Calu3 (cell line): ENCODE data around the gene KCNN1. TPM values are rescaled to one million over a fixed set of nuclear protein-coding genes. Genes with fewer than 3 reads are reported as not detected.
"Not testable (repeated sequence)": the region's sequence is repeated elsewhere in the genome, so short reads cannot be mapped to it uniquely, and the experiment has no call there.

Source experiments
- BruUV-seq: library from RNA; stranded (reverse); fragments of 400-500 nt; replicated peaks from 2 replicates; lab custom pipeline; 2021; lab: Mats Ljungman, UMichigan
- CTCF ChIA-PET: fragments of 300-600 bp; sonication (Branson Sonifier 250); formaldehyde crosslinking; loops from one replicate; lab custom pipeline; 2022; ENCODE audit warnings: antibody characterized with exemption; lab: Charles Lee
- DNase-seq: peaks from one replicate; pipeline ENCODE4 v3.0.0; 2022
- H3K27ac Mint-ChIP-seq: one replicate; pipeline ENCODE4 v1.8.0; 2022; ENCODE audit warnings: mixed read lengths; ENCODE audit not compliant: unreplicated experiment
- H3K27me3 Mint-ChIP-seq: one replicate; pipeline ENCODE4 v1.8.0; 2022; ENCODE audit warnings: mixed read lengths; ENCODE audit not compliant: unreplicated experiment
- H3K36me3 Mint-ChIP-seq: one replicate; pipeline ENCODE4 v1.8.0; 2022; ENCODE audit warnings: mild to moderate bottlenecking, moderate library complexity, mixed read lengths; ENCODE audit not compliant: insufficient read depth, unreplicated experiment
- H3K4me1 Mint-ChIP-seq: one replicate; pipeline ENCODE4 v1.8.0; 2022; ENCODE audit warnings: mild to moderate bottlenecking, low read depth, mixed read lengths; ENCODE audit not compliant: unreplicated experiment
- H3K4me3 Mint-ChIP-seq: one replicate; pipeline ENCODE4 v1.8.0; 2022; ENCODE audit warnings: mild to moderate bottlenecking, low read depth, moderate library complexity, mixed read lengths; ENCODE audit not compliant: unreplicated experiment
- H3K9me3 Mint-ChIP-seq: one replicate; pipeline ENCODE4 v1.8.0; 2022; ENCODE audit warnings: low read depth, mixed read lengths; ENCODE audit not compliant: unreplicated experiment
- intact Hi-C: fragments of 100-400 bp; cut with micrococcal nuclease; formaldehyde crosslinking; loops from one replicate; pipeline ENCODE4 v1.10.0; 2022; ENCODE audit not compliant: unreplicated experiment
- total RNA-seq: library from RNA; stranded (reverse); gene quantifications from 2 replicates; pipeline ENCODE4 v1.2.3, GENCODE V29; 2022
- TF ChIP-seq, protein P1 (sequence below): fragments of 200-600 bp; IDR thresholded peaks from one replicate; pipeline ENCODE4 v1.8.0; 2022; ENCODE audit warnings: antibody characterized with exemption; ENCODE audit not compliant: unreplicated experiment

KCNN1 gene
- total RNA-seq, 1 experiment from 2014 or later = not detected

GRCh38 chr19:17977488-17977887 lies 10.6 kb downstream of the KCNN1 start:
- Mint-ChIP-seq H3K4me3 (no peak overlapping the region), H3K4me1 (no peaks in the 10 kb centered on the region), H3K9me3 (no peaks in the 10 kb centered on the region), H3K36me3 (no peaks in the 10 kb centered on the region), H3K27me3 (peaks cover 46% of the 10 kb centered on the region), H3K27ac (no peak overlapping the region)
- TF ChIP-seq, protein P1, sequence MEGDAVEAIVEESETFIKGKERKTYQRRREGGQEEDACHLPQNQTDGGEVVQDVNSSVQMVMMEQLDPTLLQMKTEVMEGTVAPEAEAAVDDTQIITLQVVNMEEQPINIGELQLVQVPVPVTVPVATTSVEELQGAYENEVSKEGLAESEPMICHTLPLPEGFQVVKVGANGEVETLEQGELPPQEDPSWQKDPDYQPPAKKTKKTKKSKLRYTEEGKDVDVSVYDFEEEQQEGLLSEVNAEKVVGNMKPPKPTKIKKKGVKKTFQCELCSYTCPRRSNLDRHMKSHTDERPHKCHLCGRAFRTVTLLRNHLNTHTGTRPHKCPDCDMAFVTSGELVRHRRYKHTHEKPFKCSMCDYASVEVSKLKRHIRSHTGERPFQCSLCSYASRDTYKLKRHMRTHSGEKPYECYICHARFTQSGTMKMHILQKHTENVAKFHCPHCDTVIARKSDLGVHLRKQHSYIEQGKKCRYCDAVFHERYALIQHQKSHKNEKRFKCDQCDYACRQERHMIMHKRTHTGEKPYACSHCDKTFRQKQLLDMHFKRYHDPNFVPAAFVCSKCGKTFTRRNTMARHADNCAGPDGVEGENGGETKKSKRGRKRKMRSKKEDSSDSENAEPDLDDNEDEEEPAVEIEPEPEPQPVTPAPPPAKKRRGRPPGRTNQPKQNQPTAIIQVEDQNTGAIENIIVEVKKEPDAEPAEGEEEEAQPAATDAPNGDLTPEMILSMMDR = no peak
- DNase-seq = no peak
- BruUV-seq = no TSS peak
- intact Hi-C loops = no loop called here
- CTCF ChIA-PET = no interaction called here

- Mint-ChIP-seq H3K9me3 (no peaks in the 10 kb centered on the region), H3K4me1 (no peaks in the 10 kb centered on the region), H3K4me3 (no peak overlapping the region), H3K27me3 (peaks cover 42% of the 10 kb centered on the region), H3K27ac (no peak overlapping the region), H3K36me3 (no peaks in the 10 kb centered on the region)
- no TSS peak for BruUV-seq
- intact Hi-C loops = no loop called here
- CTCF ChIA-PET = no interaction called here
- DNase-seq = no peak
- TF ChIP-seq, protein P1 = no peak
Measured at GRCh38 chr19:17981611-17982010, 14.7 kb downstream of the KCNN1 start.

- Mint-ChIP-seq H3K27ac (no peak overlapping the region), H3K4me1 (no peaks in the 10 kb centered on the region), H3K27me3 (peaks cover 39% of the 10 kb centered on the region), H3K36me3 (no peaks in the 10 kb centered on the region), H3K4me3 (no peak overlapping the region), H3K9me3 (no peaks in the 10 kb centered on the region)
- DNase-seq = no peak
- CTCF ChIA-PET = no interaction called here
- no TSS peak for BruUV-seq
- TF ChIP-seq, protein P1 = no peak
- intact Hi-C loops = no loop called here
Measured at GRCh38 chr19:17982430-17982829, 15.5 kb downstream of the KCNN1 start.

DNA sequence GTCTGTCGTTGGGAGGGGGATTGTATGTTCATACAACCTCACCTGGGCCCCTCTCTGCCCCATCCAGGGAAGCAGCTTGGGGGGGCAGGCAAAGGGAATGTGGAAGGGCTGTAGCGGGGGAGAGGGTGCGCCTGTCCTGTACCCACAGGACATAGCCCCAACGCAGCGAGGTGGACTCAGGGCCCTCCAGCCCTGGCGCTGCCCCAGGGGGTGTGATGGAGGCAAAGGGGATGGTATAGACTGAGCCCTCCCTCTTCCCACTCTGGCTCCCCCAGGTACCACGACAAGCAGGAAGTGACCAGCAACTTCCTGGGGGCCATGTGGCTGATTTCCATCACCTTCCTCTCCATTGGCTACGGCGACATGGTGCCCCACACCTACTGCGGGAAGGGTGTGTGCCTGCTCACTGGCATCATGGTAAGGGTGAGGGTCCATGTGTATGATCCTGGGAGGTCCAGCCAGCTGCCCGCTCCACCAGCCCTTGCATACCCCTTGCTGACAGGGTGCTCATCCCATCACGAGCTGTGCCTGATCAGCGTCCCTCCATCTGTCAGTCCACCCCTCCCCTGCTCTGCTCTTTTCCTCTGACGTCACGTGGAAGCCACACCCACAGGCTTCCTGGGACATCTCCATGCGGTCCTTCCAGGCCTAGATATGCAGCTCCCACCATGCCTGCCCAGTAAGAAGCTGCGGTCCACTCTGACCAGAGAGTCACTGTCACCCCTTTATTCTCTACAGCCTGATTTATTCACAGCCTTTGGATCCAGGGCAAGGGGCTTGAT lies 18.3 kb downstream of the KCNN1 start:
- intact Hi-C loops = no loop called here
- no peaks in the 10 kb centered on the region for H3K36me3 Mint-ChIP-seq
- peaks cover 28% of the 10 kb centered on the region for H3K27me3 Mint-ChIP-seq
- H3K27ac Mint-ChIP-seq = no peak overlapping the region
- no peak for DNase-seq
- BruUV-seq = no TSS peak
- no peaks in the 10 kb centered on the region for H3K9me3 Mint-ChIP-seq
- TF ChIP-seq, protein P1 = no peak
- H3K4me3 Mint-ChIP-seq = no peak overlapping the region
- H3K4me1 Mint-ChIP-seq = no peaks in the 10 kb centered on the region
- CTCF ChIA-PET = no interaction called here

GRCh38 chr19:17986569-17986968 lies 19.7 kb downstream of the KCNN1 start:
- H3K4me3 Mint-ChIP-seq, H3K27ac Mint-ChIP-seq, BruUV-seq, DNase-seq, H3K36me3 Mint-ChIP-seq, intact Hi-C loops, CTCF ChIA-PET, H3K4me1 Mint-ChIP-seq, H3K9me3 Mint-ChIP-seq: not testable (repeated sequence)
- H3K27me3 Mint-ChIP-seq = peaks cover 14% of the 10 kb centered on the region
